GM12875 (cell line): ENCODE results near the gene MBLAC2.

Source experiments
- H3K4me3 ChIP-seq: one replicate; pipeline ENCODE4 v1.5.1; 2011; ENCODE audit warnings: low read depth, low read length, control low read depth
- CTCF ChIP-seq: IDR thresholded peaks from 2 replicates; pipeline ENCODE4 v1.5.1; 2011; ENCODE audit warnings: low read depth, mild to moderate bottlenecking, control low read depth, inconsistent platforms, low read length, moderate library complexity, borderline replicate concordance; ENCODE audit not compliant: insufficient read depth

MBLAC2 gene

GRCh38 chr5:90479611-90480385, 5.2 kb upstream of the MBLAC2 start:
- TF ChIP-seq CTCF, result no peak

GRCh38 chr5:90477621-90478215, 3.1 kb upstream of the MBLAC2 start:
- H3K4me3 ChIP-seq, result no peak overlapping the region
- no peak for TF ChIP-seq CTCF

More at GRCh38 chr5:90479611-90480385, 5.2 kb upstream of the MBLAC2 start:
- no peak overlapping the region for H3K4me3 ChIP-seq

GRCh38 chr5:90477073-90477472, 2.5 kb upstream of the MBLAC2 start:
- no peak overlapping the region for H3K4me3 ChIP-seq

GRCh38 chr5:90476391-90476790, 1.8 kb upstream of the MBLAC2 start:
- TF ChIP-seq CTCF, result no peak
- H3K4me3 ChIP-seq, result no peak overlapping the region

More at GRCh38 chr5:90477073-90477472, 2.5 kb upstream of the MBLAC2 start:
- TF ChIP-seq CTCF, result no peak

- peak overlapping the region; percentile 82 for H3K4me3 ChIP-seq
- no peak for TF ChIP-seq CTCF
Observed at GRCh38 chr5:90475436-90475980, 937 bp upstream of the MBLAC2 start.

GRCh38 chr5:90473396-90474234, 956 bp downstream of the MBLAC2 start:
- peak overlapping the region; percentile 82 for H3K4me3 ChIP-seq
- TF ChIP-seq CTCF, result no peak
